ENCODE data around the gene FGD3.

GRCh38 chr9:93012963-93013855 lies 65.9 kb downstream of the FGD3 start:
- no peak for TF ChIP-seq CTCF (IDR thresholded peaks at IDR 0.05)
- no peak for TF ChIP-seq EZH2 (IDR thresholded peaks at IDR 0.05; ENCODE audit: borderline replicate concordance, insufficient read depth, low read depth, low read length, poor library complexity, severe bottlenecking)

Measured in B cell (primary cell).